Globus pallidus (tissue), 1 donor: ENCODE measurements around the gene PUDP.

ENCODE experiments used
- DNase-seq: peaks from one replicate; pipeline ENCODE4 v3.0.0-alpha.2; 2015; ENCODE audit warnings: low spot score

The PUDP gene

DNA sequence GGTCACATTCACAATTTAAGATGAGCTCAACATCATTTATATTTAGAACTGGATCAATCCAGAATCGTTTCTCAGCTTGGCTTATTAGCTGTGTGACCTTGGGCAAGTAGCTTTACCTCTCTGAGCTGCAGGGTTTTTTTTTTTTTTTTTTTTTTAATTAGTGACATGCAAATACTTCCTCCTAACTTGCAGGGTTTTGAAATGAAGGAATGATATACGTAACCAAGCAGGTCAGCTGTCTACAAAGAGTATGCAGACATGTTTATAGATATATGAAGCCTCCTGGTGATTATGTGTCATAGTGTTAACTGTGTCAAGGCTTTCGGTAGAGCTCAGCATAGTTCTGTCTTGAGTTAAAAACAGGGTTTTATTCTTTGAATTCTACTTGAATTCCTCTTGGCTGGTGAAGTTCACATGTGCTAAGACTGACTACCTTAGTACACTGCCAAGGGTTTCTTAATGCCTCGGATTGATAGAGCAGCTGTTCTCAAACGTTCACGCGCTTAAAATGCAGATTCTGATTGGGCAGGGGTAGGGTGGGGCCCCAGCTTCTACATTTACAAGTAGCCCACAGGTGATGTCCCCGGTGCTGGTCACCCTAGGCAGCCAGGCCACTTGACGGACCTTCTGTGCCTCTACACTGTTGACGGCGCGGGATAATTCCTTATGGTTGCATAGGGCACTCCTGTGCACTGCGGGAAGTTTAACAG is 1.1 kb downstream of the PUDP start:
- DNase-seq, result no peak

GRCh38 chrX:7146020-7146702 is 1.8 kb downstream of the PUDP start:
- no peak for DNase-seq

GRCh38 chrX:7145454-7145853 is 2.5 kb downstream of the PUDP start:
- DNase-seq, result no peak

DNA sequence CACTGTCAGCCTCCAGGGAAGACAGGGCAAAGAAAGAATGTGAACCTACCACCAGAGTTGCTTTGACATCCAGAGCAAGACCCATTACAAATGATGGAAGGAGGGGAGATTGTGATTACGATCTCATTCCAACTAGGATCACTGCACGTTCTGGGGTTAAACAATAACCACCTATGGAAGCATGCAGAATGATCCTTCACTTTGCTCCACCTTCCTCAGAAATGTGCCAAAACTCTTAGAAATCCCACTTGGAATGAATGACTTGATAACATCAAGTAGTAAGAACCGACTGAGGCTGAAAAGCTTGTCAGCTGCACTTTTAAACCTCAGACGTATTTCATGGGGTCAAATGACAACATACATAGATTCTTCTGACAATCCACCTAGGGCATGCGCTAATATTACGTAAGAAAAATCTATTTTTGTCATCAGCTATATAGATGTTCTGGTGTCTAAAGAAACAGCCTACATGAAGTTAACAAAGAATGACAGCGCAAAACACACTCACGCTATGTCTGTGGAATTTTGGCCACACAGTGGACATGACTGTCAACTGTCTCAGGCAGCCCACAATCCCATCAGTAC is 3.9 kb downstream of the PUDP start:
- no peak for DNase-seq

DNA sequence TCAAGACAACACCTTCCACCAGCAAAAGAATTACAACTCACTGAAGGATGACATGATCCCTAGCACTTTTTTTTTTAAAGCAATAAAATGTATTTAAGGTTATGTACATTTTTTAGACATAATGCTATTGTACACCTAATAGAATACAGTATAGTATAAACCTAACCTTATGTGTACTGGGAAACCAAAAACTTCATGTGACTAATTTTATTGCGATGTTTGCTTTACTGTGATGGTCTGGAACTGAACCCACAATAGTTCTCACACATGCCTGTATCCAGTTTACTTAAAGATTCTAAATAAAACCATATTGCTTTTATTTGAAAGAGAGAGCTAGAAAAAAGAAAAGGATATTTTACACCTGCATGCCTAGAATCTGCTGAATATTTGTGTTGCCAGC is 4.9 kb downstream of the PUDP start:
- no peak for DNase-seq

- no peak for DNase-seq
Measured at GRCh38 chrX:7139202-7140081, 8.5 kb downstream of the PUDP start.

DNA sequence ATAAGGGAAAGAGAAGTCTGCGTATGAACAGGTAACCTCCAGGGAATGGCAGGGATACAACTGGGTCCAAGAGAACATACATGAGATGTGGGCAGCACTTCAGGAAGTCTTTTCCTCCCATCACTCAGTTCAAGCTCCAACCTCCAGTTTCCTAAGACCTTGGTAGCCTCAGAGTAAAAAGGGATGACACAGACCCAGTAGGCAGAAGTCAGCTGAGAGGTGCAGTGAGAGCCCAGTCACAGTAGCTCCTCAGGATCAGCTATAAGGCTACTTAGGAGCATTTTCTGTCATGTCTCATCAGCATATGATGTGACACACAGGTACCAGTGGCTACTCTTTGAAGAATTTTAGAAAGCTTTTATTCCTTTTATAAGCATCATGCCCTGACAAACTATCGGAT is 13.0 kb downstream of the PUDP start:
- DNase-seq, result no peak

GRCh38 chrX:7133050-7133440 is 14.9 kb downstream of the PUDP start:
- DNase-seq, result no peak

DNA sequence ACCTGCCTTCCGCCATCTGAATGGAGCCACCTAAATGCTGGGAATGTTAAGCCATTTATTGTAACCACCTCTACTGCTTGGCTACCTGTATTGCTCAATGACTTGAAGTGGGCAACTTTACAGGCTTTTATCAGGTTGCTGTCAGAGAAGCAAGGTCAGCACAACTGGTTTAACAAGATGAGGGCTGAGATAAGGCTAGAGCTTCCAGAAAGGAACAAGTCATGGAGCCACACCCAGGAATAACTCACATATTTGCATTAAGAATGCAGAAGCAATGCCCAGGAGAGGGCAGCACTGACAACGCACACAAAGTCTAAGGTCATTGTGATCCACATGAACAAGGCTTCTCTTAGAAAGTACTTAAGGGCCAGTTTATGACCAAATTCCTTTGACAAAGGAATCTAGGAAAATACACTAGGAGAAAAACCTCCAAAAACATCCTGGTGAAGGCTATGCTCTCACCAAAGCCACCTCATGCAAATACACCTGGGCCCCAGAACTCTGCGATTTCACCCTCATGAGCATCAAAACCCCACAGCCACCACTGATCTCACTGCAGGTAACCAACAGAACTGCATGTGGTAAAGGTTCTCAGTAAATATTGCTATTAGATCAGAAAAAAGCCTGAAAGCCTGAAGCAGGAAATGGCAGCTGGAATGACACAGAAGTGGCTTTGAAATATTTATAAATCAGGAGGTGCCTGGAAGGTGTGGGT is 15.5 kb downstream of the PUDP start:
- no peak for DNase-seq

DNA sequence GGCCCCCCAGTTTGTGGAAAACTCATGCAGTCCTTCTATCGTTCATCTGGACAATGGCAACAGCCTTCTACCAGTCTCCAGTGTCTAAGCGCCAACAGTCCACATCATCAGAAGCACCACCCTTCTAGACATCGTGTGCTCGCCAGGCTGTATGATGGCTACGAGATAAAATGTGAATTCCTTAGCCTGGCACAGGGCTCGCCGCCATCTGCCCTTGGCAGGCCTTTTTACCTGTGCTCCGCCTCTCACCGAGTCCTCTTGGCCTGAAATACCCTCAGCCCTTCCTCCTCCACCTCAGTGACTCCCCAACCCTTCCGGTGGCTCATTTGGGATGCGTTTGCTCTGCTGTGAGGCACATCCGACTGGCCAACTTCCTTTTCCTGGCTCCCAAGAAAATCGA is 16.3 kb downstream of the PUDP start:
- DNase-seq, result no peak

- DNase-seq, result no peak
Measured at GRCh38 chrX:7127056-7127455, 20.9 kb downstream of the PUDP start.

DNA sequence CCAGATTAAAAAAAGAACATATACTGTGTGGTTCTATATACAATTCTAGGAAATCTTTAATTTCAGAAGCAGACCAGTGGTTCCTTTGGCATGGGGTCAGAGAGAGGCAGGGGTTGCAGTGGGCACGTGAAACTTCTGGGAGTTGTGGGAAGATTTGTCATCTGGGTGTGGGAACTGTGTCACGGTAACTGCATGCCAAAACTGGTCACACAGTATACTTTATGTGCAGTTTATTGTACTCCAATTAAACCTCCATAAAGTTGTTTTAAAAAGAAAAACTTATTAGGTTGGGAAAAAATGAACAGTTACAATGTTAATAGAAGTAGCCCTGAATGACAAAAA is 27.1 kb downstream of the PUDP start:
- no peak for DNase-seq

- no peak for DNase-seq
Measured at GRCh38 chrX:7119950-7120877, 27.7 kb downstream of the PUDP start.

DNA sequence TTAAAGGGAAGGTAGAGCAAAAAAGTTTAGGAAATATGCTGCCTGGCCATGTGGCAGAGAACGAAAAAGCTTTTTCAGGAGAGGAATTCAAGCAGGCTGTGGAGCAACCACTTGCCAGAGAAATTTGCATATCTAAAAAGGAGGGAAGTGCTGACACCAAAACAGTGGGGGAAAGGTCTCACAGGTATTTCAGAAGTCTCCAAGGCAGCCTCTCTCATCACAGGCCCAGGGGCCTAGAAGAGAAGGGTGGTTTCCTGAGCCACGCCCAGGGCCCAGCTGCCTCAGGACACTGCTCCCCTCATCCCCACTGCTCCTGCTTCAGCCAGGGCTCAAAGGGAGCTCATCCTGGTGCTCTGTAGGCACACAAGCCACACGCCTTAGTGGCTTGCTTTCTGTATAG is 30.4 kb downstream of the PUDP start:
- DNase-seq, result no peak

GRCh38 chrX:7116081-7116480 is 31.9 kb downstream of the PUDP start:
- no peak for DNase-seq

GRCh38 chrX:7115557-7115956 is 32.4 kb downstream of the PUDP start:
- DNase-seq, result no peak

- no peak for DNase-seq
Measured at GRCh38 chrX:7112071-7112470, 35.9 kb downstream of the PUDP start.

- DNase-seq, result no peak
Measured at GRCh38 chrX:7111518-7111917, 36.4 kb downstream of the PUDP start.

DNA sequence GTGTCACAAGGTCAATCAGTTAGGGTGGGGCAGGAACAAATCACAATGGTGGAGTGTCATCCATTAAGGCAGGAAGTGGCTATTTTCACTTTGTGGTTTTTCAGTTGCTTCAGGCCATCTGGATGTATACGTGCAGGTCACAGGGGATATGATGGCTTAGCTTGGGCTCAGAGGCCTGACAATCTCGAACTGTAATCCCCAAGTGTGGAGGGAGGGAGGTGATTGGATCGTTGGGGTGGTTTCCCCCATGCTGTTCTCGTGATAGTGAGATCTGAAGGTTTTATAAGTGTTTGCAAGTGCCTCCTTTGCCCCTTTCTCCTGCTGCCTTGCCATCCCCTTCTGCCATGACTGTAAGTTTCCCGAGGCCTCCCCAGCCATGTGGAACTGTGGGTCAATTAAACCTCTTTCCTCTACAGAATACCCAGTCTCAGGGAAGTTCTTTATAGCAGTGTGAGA is 37.1 kb downstream of the PUDP start:
- DNase-seq, result no peak

- DNase-seq, result no peak
Measured at GRCh38 chrX:7109838-7110793, 37.8 kb downstream of the PUDP start.
